Measurements from ENCODE around the gene PPP1R1B. TPM values are rescaled to one million over a fixed set of nuclear protein-coding genes. Genes with fewer than 3 reads are reported as not detected.

PPP1R1B gene
- total RNA-seq, 1 donor from 2014 or later = 33.1 TPM

DNA sequence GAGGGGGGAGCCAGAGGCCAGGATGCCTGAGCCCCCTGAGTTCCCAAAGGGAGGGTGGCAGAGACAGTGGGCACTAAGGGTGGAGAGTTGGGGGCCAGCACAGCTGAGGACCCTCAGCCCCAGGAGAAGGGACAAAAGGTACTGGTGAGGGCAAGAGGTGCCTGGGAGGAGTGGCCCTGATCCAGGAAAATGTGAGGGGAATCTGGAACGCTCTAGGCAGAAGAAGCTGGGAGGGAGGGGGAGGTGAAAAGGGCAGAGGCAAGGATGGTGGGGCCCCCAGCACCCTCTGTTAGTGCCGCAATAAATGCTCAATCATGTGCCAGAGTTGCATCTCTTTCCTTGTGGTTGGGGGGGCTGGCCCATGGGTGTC is 39.5 kb downstream of the PPP1R1B start:
- DNase-seq (ENCODE audit: low spot score) = no peak

DNA sequence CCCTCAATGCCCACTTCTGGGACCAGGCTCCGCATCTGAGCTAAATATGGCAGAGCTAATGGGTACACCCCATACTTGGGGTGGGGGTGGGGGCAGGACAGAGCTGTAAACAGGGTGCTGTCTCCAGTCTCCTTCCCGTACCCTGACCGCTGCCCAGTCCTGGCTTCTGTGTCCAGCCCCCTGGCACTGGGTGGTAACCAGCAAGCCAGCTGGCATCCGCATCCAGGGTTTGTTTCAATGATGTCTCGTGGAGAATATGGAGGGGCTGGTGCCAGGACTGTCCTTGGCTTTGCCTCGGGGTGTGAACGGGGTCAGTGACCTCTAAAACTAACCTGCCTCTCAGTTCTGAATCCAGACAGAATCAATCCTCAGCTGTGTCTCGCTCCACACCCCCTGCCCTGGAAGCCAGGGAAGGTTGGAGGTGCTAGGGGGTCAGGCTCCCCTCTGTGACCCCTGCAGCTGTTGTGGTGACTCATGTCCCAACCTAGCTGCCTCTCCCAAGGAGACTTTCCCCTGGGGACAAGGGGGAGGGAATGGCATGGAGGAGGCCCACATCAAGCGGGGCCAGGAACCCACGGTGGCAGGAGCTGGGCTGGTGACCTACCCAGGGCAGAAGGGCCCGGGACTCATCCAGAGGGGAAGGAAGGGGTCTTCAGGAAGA is 40.0 kb downstream of the PPP1R1B start:
- no peak for DNase-seq (ENCODE audit: low spot score)

DNA sequence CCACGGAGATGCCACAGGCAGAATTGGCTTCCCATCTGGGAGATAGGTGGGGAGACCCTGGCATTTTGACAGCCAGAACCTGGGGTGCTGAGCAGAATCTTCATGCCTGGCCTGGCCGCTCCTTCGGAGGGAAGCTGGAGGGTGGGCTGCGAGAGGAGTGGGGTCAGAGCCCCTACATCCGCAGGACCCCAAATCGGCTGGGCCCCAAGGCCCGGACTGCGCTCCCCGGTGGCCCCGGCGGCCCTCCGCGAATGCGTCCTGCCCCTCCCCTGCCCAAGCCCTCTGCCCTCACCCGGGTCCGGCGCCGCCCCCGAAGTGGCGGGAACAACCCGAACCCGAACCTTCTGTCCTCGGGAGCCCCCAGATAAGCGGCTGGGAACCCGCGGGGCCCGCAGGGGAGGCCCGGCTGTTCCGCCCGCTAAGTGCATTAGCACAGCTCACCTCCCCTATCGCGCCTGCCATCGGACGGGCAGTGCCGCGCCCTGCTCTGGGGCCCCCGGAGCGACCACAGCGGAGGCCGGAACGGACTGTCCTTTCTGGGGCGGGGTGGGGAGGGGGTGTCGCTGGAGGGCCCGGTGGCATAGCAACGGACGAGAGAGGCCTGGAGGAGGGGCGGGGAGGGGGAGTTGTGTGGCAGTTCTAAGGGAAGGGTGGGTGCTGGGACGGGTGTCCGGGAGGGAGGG is 40.7 kb downstream of the PPP1R1B start:
- no peak for DNase-seq (ENCODE audit: low spot score)

DNA sequence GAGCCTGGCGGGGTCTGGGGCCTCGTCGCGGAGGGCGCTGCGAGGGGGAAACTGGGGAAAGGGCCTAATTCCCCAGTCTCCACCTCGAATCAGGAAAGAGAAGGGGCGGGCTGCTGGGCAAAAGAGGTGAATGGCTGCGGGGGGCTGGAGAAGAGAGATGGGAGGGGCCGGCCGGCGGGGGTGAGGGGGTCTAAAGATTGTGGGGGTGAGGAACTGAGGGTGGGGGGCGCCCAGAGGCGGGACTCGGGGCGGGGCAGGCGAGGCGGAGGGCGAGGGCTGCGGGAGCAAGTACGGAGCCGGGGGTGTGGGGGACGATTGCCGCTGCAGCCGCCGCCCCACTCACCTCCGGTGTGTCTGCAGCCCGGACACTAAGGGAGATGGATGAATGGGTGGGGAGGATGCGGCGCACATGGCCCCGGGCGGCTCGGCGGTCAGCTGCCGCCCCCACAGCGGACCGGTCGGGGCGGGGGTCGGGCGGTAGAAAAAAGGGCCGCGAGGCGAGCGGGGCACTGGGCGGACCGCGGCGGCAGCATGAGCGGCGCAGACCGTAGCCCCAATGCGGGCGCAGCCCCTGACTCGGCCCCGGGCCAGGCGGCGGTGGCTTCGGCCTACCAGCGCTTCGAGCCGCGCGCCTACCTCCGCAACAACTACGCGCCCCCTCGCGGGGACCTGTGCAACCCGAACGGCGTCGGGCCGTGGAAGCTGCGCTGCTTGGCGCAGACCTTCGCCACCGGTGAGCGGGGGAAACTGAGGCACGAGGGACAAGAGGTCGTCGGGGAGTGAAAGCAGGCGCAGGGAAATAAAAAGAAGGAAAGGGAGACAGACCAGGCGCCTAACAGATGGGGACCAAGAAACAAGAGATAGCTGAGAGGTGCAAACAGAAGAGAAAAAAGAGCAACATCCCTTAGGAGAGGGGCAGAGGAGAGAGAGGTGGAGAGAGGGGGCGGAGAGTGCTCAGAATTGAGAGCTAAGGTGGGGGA is 41.5 kb downstream of the PPP1R1B start, which contains the start of gene PNMT:
Gene PNMT (plus strand): TSS at position 509 of the 980 bp plus-strand sequence. CDS start 23 bp downstream, at position 532.
- no peak for DNase-seq (ENCODE audit: low spot score)

GRCh38 chr17:39669897-39670735 is 43.4 kb downstream of the PPP1R1B start:
- DNase-seq (ENCODE audit: low spot score) = no peak

- no peak for DNase-seq (ENCODE audit: low spot score)
Observed at GRCh38 chr17:39670746-39671145, 44.0 kb downstream of the PPP1R1B start.

- no peak for DNase-seq (ENCODE audit: low spot score)
Observed at GRCh38 chr17:39671651-39672521, 45.1 kb downstream of the PPP1R1B start.

GRCh38 chr17:39672522-39673334 is 46.0 kb downstream of the PPP1R1B start:
- no peak for DNase-seq (ENCODE audit: low spot score)

GRCh38 chr17:39673335-39674081 is 46.8 kb downstream of the PPP1R1B start:
- DNase-seq (ENCODE audit: low spot score) = no peak

DNA sequence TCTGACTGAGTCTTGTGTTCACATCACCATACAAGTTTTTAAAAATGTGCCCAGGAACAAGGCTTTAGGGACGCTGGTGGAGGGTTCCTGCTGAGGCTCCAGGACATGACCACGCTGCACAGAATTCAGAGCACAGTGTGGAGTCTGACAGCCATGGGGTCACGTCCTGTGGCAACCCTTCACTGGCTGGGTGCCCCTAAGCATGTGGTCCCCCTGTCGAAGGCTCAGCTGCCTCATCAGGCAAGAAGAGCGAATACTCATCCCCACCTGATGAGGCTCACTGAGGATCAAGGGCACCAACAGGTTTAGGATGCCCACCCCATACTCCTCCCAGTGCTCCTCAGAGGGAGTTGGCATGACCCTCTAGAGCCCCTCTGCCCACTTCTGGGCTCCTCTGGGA is 47.4 kb downstream of the PPP1R1B start:
- DNase-seq (ENCODE audit: low spot score) = no peak

DNA sequence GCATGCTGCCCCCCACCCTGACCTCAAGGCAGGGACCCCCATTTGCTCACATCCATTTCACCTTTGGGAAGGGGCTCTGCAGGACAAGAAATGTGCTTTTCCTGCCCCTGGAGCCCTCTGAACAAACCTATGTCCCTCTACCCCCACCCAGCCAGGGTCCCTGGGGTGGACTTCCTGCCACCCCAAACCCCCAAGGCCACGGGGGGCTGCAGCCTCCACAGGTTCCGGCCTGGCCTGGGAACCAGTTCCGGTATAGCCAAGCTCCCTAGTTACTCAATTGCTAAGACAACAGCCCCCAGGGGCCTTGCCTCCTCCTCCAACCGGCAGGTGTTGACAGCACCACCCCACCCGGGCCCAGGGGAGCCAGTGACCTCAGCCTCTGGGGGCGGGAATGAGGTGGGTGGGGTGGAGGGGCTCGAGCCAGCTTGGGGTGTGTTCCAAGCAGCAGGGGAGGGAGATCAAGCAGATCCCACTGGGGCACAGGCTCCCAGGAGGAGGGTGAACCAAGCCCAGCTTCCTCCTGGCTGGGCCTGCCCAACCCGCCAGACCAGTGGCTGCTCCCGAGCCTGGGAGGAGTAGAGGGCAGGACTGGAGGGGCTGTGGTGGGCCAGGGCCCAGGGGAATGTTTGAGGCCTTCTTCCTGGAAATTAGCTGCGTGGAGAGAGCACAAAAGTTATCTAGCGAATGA is 48.1 kb downstream of the PPP1R1B start:
- no peak for DNase-seq (ENCODE audit: low spot score)

DNA sequence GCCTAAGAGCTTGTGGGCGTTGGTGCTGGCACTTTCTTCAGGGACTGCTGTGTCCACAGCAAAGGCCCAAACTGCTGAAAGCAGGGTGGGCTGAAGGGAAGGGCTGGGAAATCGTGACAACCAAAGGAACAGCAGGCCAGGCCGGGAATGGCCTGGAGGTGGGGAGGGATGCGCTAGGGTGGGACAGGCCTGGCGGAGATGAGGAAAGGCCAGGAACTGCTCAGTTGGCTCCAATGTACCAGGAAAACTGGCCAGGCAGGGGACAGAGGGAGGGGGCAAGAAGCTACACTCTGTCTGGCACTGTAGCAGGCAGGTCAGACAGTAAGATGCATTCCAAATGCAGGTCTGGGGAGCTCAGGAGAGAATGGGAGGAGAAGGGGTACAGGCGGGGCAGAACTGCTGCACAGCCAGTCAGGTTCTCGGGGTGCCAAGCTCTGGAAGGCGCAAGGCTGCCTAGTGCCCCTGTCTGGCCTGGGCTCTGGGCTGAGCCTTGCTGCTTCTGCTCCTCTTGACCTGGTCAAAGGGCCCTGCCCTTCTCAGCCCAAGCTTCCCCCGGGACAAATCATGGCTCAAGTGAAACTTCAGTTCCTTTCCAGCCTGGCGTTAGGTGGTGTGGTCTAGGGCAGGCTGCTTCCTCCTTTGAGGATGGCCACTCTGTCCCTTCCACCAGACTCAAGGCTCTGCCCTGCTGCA is 48.8 kb downstream of the PPP1R1B start:
- DNase-seq (ENCODE audit: low spot score) = no peak

DNA sequence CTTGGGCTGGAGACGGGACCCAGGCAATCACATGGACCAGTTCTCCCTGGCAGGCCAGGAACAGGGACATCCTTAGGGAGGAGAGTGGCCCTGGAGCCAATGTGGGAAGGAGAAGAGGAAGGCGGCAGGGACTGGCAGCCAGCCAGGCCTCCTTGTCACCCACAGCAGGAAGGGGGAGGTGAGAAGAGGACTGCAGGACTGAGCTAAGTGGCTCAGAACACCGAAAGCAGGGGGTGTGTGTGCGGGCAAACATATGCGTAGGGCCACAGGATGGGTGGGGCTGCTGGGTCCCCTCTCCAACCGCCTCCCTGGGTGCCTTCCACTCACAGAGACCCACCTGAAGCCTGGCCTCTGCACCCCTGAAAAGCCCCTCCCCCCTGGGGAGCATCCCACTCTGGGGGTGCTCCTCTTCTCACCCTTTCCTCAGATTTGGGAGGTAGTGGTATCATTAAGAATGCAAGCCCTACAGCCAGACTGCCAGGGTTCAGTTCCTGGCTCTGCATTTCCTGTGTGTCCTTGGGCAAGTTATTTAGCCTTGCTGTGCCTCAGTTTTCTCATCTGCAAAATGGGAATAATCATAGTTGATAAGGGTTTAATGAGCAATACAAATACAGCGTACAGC is 49.6 kb downstream of the PPP1R1B start:
- no peak for DNase-seq (ENCODE audit: low spot score)

DNA sequence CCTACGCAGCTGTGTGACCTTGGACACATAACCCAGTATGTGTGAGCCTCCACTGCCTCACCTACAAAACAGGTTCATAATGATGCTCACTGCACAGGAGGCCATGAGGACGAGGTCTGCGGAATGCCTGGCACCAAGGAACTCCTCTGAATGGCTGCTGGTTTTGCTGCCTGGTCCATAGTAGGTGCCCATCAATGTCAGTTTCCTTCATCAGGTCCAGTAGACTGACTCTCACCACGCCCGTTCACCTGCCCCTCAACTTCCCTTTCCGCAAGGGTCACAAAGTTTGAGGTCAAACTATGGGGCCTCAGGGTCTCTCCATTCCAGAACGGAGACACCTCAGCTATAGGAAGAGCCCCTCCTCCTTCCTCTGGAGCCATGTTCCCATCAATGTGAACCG is 50.3 kb downstream of the PPP1R1B start:
- no peak for DNase-seq (ENCODE audit: low spot score)

GRCh38 chr17:39677542-39678339 is 51.0 kb downstream of the PPP1R1B start:
- DNase-seq (ENCODE audit: low spot score) = no peak
